Measurements from ENCODE around the gene CAPG. TPM values are rescaled to one million over a fixed set of nuclear protein-coding genes. Genes with fewer than 3 reads are reported as not detected.
"Not testable (repeated sequence)": the region's sequence is repeated elsewhere in the genome, so short reads cannot be mapped to it uniquely, and the experiment has no call there.

Gene CAPG
- 298 TPM for total RNA-seq

- DNase-seq (ENCODE audit: low spot score), result peak; percentile 89
These were observed at the start of gene CAPG for GRCh38 chr2:85409845-85410583. Gene CAPG (minus strand): TSS chr2:85410366. CDS start chr2:85402145, 8,221 bp downstream.

GRCh38 chr2:85459771-85460170 lies 49.6 kb upstream of the CAPG start:
- no peak for DNase-seq (ENCODE audit: low spot score)

GRCh38 chr2:85458601-85459563 lies 48.7 kb upstream of the CAPG start:
- DNase-seq (ENCODE audit: low spot score), result no peak

DNA sequence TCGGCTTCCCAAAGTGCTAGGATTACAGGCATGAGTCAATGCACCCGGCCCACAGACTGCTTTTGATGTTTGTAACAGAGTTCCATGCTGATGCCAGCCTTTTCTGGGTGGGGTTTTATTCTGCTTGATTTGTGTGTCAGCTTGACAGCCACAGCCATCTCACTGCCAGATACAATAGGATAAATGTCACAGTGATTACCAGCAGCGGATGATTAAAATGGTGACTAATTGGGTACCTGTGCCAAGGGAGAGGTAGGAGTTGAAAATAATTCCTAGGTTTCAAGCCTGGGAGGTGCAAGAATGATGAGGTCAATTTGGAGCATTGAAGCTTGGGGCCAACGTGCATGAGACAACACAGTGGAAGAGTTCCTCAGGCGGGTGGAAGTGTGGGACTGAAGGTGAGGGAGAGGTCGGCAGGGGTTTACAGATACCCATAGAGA lies 47.7 kb upstream of the CAPG start:
- DNase-seq (ENCODE audit: low spot score), result no peak

- DNase-seq (ENCODE audit: low spot score), result no peak
These were observed 46.9 kb upstream of the CAPG start for GRCh38 chr2:85457043-85457442.

GRCh38 chr2:85455552-85456090 lies 45.5 kb upstream of the CAPG start:
- no peak for DNase-seq (ENCODE audit: low spot score)

GRCh38 chr2:85453571-85453970 lies 43.4 kb upstream of the CAPG start:
- no peak for DNase-seq (ENCODE audit: low spot score)

GRCh38 chr2:85452237-85452636 lies 42.1 kb upstream of the CAPG start:
- no peak for DNase-seq (ENCODE audit: low spot score)

- DNase-seq (ENCODE audit: low spot score), result no peak
These were observed 39.0 kb upstream of the CAPG start for GRCh38 chr2:85449214-85449588.

DNA sequence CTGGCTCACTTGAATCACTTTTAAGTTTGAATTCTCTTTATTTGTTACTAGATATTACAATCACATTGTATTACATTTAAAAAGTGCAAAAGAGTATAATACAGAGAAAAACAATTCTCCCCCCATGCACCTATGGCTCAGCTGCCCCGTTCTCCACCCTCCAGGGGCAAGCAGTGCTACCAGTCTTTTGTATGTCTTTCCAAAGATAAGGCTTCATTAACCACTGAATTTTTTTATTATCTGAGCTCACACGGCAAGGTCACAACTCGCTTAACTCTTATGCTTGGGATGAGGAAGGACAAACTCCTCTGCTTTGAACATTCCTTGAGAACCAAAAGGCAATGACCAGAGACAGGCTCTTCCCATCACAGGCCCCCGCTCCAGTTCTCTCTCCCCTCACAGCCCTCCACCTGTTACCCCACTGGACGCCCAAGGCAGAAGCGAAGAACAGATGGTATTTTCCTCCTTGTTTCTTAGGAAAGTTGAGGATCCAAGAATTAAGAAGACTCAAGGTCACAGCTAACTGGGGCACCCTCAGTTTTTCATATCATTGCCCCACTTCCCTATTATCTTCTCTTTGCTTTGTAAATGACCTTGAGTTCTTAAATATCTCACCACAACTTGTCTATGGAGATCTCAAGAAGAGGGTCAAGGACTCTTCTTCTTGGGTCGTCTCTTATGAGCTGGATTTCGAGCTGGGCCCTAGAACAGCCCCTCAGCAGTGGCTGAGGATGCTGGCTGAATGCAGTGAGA lies 38.5 kb upstream of the CAPG start:
- DNase-seq (ENCODE audit: low spot score), result no peak

DNA sequence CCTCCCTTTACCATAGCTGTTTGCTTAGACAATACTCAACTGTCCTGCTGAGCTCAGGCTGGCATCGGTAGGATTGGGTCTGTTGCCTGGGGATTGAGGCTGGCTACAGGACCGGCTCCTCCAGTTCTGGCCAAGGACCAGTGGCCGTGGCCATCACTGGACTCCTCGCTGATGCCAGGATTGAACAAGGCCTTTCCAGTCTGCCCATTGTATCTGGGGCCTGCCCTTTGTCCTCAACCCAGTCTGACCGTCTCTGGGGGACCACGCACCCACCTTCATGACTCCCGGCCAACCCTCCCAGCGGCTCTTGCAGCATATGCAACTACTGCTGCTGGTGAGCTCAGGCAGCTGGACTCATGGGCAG lies 37.0 kb upstream of the CAPG start:
- no peak for DNase-seq (ENCODE audit: low spot score)

DNA sequence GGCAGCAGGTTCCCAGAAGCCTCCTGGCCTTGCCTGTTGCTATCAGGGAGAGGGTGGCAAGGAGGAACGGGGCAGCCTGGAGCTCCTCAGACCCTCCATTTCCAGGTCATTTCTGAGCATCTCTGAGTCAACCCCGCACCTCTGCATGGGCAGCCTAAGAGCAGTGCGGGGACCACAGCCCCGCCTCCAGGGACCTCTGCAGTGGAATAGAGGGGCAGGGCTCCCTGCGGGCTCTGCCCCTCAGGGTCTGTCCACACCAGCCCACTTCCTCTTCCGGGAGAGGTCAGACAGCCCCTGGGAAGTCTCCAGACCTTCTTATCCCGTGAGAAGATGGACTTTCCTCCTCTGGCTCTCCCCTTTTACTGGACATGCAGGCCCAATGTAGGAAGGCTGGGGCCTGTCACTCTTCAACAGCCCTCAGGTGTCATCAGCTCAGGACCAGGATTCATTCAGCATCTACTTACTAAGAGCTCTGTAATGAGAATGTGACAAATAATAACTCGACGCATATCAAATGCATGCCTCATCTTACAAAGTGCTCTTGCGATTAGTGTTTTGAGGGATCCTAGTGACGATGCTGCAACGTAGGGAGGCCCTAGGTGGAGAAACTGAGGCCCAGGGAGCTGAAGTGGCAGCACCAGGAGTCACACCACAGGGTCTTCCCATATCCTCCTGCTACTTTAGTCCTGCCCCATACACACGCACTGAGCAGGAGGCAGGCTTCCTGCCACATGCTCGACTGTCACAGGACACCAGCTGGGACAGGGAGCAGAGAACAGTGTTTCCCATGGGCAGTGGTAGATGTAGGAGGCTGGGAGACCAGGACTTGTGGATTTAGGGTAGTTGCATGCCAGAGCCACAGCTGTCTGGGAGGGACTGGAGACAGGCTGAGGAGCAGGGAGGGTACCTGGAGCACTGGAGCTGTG lies 36.4 kb upstream of the CAPG start:
- DNase-seq (ENCODE audit: low spot score), result no peak

- DNase-seq (ENCODE audit: low spot score), result peak; percentile 60
These were observed 35.4 kb upstream of the CAPG start for GRCh38 chr2:85445316-85446295.

DNA sequence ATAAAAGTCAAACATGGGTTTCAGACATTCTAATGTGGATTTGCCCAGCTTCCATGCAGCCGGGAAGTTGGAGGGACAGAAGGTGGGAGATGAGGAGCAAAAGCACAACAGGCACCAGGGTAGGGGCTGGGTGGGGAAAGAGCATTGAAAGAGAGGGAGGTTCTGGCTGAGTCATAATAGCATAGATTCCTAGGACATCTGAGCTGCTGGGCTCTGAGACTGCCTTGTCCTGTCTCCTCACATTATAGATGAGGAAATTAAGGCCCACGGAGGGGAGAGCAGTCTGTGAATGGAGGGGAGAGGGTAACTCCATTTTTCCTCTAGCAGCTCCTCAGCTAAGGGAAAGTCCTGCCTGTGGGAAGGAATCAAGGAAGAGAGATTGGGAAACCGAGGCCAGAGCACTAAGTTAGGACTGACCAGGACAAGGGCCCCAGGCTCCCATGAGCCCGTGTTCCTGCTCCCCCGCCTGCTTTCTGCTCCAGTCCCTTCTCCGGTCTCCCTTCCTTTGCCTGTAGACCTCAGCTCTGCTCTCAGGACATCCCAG lies 34.5 kb upstream of the CAPG start:
- DNase-seq (ENCODE audit: low spot score), result no peak

DNA sequence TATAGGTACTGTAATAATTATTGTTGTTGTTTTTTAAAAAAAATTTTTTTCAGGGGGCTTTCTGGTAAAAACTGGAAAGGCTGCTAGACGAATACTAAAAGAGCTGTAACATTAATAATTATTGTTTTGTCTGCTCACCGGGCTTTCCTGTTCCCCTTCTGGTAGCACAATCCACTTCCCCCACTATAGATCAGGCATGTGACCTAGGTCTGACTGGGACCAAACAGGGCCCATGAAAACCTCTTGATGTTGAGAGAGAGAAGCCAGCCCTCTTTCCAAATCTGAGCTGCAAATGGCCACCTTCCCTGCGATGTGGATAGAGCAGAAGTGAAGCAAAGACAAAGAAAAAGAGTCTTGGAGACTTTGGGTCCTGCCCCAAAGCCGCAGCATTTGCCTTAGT lies 31.7 kb upstream of the CAPG start:
- no peak for DNase-seq (ENCODE audit: low spot score)

GRCh38 chr2:85440729-85441128 lies 30.6 kb upstream of the CAPG start:
- DNase-seq (ENCODE audit: low spot score), result no peak

DNA sequence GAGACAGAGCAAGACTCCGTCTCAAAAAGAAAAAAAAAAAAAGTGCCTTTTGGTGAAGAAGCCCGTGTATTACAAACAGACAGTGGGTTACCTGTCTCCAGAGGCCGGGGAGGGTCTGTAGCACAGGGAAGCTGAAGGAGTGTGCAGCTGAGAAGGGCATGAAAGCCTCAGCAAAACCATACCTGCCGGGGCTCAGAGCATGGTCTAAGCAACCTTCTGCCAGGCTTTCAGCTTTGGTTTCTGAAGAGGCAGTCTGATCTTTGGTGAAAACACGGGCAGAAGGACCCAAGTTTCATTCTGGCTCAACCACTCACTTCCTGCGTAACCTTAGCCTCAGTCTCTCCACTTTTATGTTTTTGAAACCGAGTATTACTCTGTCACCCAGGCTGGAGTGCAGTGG lies 29.8 kb upstream of the CAPG start:
- no peak for DNase-seq (ENCODE audit: low spot score)

DNA sequence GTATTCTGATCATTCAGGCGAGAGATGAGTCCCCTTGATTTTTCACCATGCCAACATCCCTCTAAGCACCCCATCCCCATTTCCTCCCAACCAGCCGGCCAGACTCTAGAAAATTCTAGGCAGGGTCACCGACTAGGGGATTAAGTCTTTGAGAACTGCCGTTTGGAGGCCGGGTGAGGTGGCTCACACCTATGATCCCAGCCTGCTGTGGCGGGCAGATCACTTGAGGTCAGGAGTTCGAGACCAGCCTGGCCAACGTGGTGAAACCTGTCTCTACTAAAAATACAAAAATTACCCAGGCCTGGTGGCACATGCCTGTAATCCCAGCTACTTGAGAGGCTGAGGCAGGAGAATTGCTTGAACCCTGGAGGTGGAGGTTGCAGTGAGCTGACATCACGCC lies 29.4 kb upstream of the CAPG start:
- not testable (repeated sequence) for DNase-seq (ENCODE audit: low spot score)

GRCh38 chr2:85439025-85439472 lies 28.9 kb upstream of the CAPG start:
- no peak for DNase-seq (ENCODE audit: low spot score)

All from ureter (tissue), 1 donor.